ENCODE measurements around the gene IFNAR2.

GRCh38 chr21:33238565-33239255, 9.0 kb downstream of the IFNAR2 start:
- no peak for TF ChIP-seq EZH2 (IDR thresholded peaks at IDR 0.05; ENCODE audit: borderline replicate concordance, insufficient read depth, low read length, poor library complexity, severe bottlenecking)
- no peak for TF ChIP-seq CTCF (IDR thresholded peaks at IDR 0.05; ENCODE audit: poor library complexity, severe bottlenecking)
- no peak for TF ChIP-seq SMC3 (conservative IDR thresholded peaks at IDR 0.05; ENCODE audit: poor library complexity)
- TF ChIP-seq POLR2AphosphoS5 (IDR thresholded peaks at IDR 0.05): no peak
- TF ChIP-seq TAF1 (IDR thresholded peaks at IDR 0.05; ENCODE audit: low read depth): no peak

Data from neural cell (in vitro differentiated cells).